OCI-LY3 (cell line): ENCODE results near the gene FOXA1.

Experiments used
- H2AFZ ChIP-seq: fragments of 200-600, 300-600 bp; shearing (Covaris generic); 2 replicates; pipeline ENCODE4 v1.6.0; 2014; ENCODE audit warnings: antibody characterized with exemption, low read depth, low read length
- H3K27ac ChIP-seq: fragments of 200-600, 300-600 bp; sonication (generic); 2 replicates; pipeline ENCODE4 v1.5.1; 2014; ENCODE audit warnings: mild to moderate bottlenecking, low read length, moderate library complexity, mixed read lengths
- H3K27me3 ChIP-seq: fragments of 200-600, 300-600 bp; sonication (generic); 2 replicates; pipeline ENCODE4 v1.6.1; 2014; ENCODE audit warnings: low read depth, low read length, mixed read lengths
- H3K36me3 ChIP-seq: fragments of 200-600, 300-600 bp; sonication (generic); replicated peaks from 2 replicates; pipeline ENCODE3; 2014; ENCODE audit warnings: low read depth, low read length, mixed read lengths
- H3K4me1 ChIP-seq: fragments of 300-600, 200-600 bp; sonication (generic); 2 replicates; pipeline ENCODE4 v1.6.1; 2014; ENCODE audit warnings: low read length, mixed read lengths
- H3K4me2 ChIP-seq: fragments of 200-600, 300-600 bp; sonication (generic); 2 replicates; pipeline ENCODE4 v1.6.1; 2014; ENCODE audit warnings: low read length, mixed read lengths
- H3K4me3 ChIP-seq: fragments of 300-600, 200-600 bp; sonication (generic); 2 replicates; pipeline ENCODE4 v1.5.1; 2014; ENCODE audit warnings: antibody characterized with exemption, mild to moderate bottlenecking, low read length, moderate library complexity
- H3K79me2 ChIP-seq: fragments of 300-600, 200-600 bp; shearing (Covaris generic); 2 replicates; pipeline ENCODE4 v1.6.1; 2014; ENCODE audit warnings: mild to moderate bottlenecking, low read length, mixed read lengths
- H3K9ac ChIP-seq: fragments of 300-600, 200-600 bp; shearing (Covaris generic); 2 replicates; pipeline ENCODE4 v1.6.0; 2014; ENCODE audit warnings: mild to moderate bottlenecking, low read length, moderate library complexity
- H3K9me3 ChIP-seq: fragments of 200-600, 300-600 bp; shearing (Covaris generic); 2 replicates; pipeline ENCODE4 v1.6.1; 2014; ENCODE audit warnings: low read length, mixed read lengths; ENCODE audit not compliant: insufficient read depth
- H4K20me1 ChIP-seq: fragments of 200-600, 300-600 bp; sonication (generic); 2 replicates; pipeline ENCODE4 v1.6.1; 2016; ENCODE audit warnings: low read length, mixed read lengths; ENCODE audit not compliant: insufficient read depth
- EZH2phosphoT487 ChIP-seq: fragments of 200-600 bp; shearing (Covaris generic); IDR thresholded peaks from 2 replicates; pipeline ENCODE4 v1.6.1; 2018; ENCODE audit warnings: antibody characterized with exemption, mixed run types, low read depth
- TF ChIP-seq, protein P1 (sequence below): fragments of 200-600, 300-600 bp; sonication (generic); IDR thresholded peaks from 2 replicates; pipeline ENCODE4 v1.5.1; 2014; ENCODE audit warnings: antibody characterized with exemption, low read length, low read depth

Gene FOXA1

DNA sequence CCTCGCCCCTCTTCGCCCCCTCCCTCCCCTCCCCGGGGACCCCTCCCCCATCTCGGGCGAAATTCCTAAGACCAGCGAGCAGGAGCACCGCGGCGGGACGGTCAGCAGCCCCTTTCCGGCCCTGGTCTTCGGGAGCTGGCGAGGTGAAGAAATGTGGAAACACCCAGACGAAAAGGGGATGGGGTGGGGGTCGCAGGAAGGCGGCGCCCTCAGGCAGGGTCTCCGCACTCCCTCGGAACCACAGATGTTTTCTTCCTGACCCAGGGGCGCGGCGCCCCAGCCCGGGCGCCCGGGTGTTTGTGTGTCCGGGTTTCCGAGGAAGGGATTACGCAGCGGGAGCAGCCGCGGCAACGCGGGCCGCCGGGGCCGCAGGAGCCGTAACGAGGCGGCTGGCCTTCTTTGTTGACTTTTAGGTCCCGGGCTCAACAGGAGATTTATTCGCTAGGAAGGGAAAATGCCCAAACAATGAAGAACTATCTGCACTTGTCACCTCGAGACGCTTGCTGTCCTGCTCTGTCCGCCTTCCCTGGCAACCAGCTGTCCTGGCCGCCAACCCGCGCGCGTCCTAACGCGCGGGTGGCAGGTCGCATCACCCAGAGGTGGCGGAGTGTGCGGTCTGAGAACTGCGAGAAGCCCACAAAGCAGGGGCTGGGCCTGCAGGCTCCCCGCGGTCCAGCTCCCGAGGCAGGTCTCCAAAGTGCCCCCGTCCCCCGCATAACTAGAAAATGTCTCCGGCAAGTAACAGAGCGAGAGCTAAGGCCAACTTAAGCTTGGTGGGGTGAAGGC, 7.0 kb downstream of the FOXA1 start:
- H2AFZ ChIP-seq: no peak overlapping the region
- TF ChIP-seq EZH2phosphoT487: no peak
- TF ChIP-seq, protein P1, sequence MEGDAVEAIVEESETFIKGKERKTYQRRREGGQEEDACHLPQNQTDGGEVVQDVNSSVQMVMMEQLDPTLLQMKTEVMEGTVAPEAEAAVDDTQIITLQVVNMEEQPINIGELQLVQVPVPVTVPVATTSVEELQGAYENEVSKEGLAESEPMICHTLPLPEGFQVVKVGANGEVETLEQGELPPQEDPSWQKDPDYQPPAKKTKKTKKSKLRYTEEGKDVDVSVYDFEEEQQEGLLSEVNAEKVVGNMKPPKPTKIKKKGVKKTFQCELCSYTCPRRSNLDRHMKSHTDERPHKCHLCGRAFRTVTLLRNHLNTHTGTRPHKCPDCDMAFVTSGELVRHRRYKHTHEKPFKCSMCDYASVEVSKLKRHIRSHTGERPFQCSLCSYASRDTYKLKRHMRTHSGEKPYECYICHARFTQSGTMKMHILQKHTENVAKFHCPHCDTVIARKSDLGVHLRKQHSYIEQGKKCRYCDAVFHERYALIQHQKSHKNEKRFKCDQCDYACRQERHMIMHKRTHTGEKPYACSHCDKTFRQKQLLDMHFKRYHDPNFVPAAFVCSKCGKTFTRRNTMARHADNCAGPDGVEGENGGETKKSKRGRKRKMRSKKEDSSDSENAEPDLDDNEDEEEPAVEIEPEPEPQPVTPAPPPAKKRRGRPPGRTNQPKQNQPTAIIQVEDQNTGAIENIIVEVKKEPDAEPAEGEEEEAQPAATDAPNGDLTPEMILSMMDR: no peak
- no peaks in the 10 kb centered on the region for H3K9me3 ChIP-seq
- no peaks in the 10 kb centered on the region for H3K79me2 ChIP-seq
- H3K4me1 ChIP-seq: no peaks in the 10 kb centered on the region
- H4K20me1 ChIP-seq: no peaks in the 10 kb centered on the region
- H3K9ac ChIP-seq: no peak overlapping the region
- H3K4me2 ChIP-seq: no peak overlapping the region
- H3K27me3 ChIP-seq: no peaks in the 10 kb centered on the region
- H3K27ac ChIP-seq: no peak overlapping the region
- no peaks in the 10 kb centered on the region for H3K36me3 ChIP-seq
- no peak overlapping the region for H3K4me3 ChIP-seq

DNA sequence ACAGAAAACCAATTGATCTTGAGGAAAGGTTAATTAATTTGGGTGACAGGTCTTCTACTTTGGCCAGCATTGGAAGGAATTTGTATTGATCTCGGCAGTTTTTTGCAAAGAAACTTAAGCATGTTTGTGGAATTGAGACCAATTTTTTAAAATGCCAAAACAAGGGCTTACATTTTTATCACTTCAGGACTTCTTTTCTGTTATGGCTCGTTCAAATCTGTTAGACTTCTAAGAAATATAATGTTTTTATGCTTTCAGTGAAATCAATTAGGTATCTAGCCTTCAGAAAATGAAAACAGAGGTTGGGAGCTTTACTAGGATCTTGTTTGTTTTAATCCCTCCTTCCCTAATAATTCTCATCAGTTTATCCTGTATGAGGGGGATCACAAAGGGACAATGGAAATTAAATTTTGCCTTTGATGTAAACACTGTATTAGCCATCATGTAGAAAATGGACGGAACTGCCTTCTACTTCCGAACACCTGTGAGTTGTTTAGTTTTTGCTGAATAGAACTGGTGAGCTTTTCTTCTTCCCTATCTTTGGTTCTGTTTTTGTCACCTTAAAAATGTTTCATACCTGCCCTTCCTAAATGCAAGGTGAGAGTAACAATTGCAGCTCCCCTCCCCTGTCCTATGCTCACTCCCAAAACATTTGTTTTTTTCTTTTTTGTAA, 7.8 kb downstream of the FOXA1 start:
- no peak for TF ChIP-seq EZH2phosphoT487
- TF ChIP-seq, protein P1: no peak
- Histone ChIP-seq H3K9ac (no peak overlapping the region), H2AFZ (no peak overlapping the region), H3K36me3 (no peaks in the 10 kb centered on the region), H3K9me3 (no peaks in the 10 kb centered on the region), H4K20me1 (no peaks in the 10 kb centered on the region), H3K4me1 (no peaks in the 10 kb centered on the region), H3K4me3 (no peak overlapping the region), H3K27me3 (no peaks in the 10 kb centered on the region), H3K79me2 (no peaks in the 10 kb centered on the region), H3K4me2 (no peak overlapping the region), H3K27ac (no peak overlapping the region)

DNA sequence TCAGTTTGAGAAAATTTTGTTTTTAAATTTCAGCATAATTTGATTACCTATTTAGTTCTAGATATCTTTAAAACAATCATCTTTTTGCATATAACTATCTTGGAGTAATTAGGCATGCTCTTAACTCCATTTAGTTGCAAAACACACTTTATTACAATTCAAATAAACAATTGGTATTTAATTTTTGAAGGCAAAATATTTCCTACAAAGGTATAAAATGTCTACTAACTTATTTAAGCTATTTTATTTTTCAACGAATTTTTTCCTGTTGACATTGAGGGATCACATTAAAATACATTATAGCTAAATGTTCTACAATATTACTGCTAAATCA, 8.3 kb downstream of the FOXA1 start:
- Histone ChIP-seq H3K27me3 (no peaks in the 10 kb centered on the region), H4K20me1 (no peaks in the 10 kb centered on the region), H3K9me3 (no peaks in the 10 kb centered on the region), H3K4me1 (no peaks in the 10 kb centered on the region), H2AFZ (no peak overlapping the region), H3K36me3 (no peaks in the 10 kb centered on the region), H3K4me3 (no peak overlapping the region), H3K79me2 (no peaks in the 10 kb centered on the region), H3K4me2 (no peak overlapping the region), H3K9ac (no peak overlapping the region), H3K27ac (no peak overlapping the region)
- TF ChIP-seq, protein P1: no peak
- TF ChIP-seq EZH2phosphoT487: no peak

DNA sequence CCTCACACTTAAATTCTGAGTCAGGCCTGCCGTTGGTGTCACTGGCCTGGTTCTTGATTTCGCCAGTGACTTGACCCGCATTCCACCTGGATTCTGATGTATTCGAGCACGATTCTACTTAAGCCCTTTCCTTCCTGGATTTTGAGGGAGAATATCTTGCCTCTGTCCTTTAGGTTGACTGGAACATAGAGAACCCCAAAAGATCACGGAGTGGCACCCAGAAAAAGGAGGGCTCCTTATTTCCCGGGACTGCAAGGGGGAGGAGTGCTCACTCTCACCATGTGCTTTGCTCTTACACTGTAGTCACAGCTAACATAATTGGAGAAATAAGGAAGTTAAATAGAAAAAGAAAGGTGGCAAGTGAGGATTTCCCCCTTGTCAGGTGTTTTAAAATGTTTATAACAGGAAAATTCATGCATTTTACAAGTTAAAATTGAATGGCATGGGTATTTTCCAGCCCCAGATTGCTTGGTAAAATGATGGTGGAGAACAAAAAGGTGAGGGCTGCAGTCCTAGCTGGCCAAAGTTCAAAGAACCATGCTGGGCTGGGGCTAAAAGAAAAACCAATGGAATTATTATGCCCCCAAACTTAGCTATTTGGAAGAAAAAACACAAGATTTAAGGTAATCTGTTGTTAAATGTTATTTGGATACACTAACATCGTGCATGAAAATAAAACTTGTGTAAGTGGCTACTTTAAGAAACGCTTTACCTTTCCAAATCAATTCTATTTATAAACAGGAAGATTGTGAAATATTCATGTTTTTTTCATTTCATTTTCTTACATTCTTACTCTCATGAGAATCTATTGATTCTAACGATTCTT, 8.9 kb downstream of the FOXA1 start:
- no peaks in the 10 kb centered on the region for H3K79me2 ChIP-seq
- no peaks in the 10 kb centered on the region for H3K4me1 ChIP-seq
- no peaks in the 10 kb centered on the region for H4K20me1 ChIP-seq
- H2AFZ ChIP-seq: no peak overlapping the region
- no peaks in the 10 kb centered on the region for H3K27me3 ChIP-seq
- no peak overlapping the region for H3K4me3 ChIP-seq
- TF ChIP-seq, protein P1: no peak
- TF ChIP-seq EZH2phosphoT487: no peak
- no peaks in the 10 kb centered on the region for H3K9me3 ChIP-seq
- H3K9ac ChIP-seq: no peak overlapping the region
- no peaks in the 10 kb centered on the region for H3K36me3 ChIP-seq
- H3K27ac ChIP-seq: no peak overlapping the region
- H3K4me2 ChIP-seq: no peak overlapping the region
